Stimulated activated CD4-positive, alpha-beta T cell treated with anti-CD3 and anti-CD28 coated beads, Interleukin-2, amount 100 ng/mL, for 24 hours (primary cell): ENCODE results near the gene FBXL13.
"Not testable (repeated sequence)": the region's sequence is repeated elsewhere in the genome, so short reads cannot be mapped to it uniquely, and the experiment has no call there.

Source experiments
- DNase-seq, 2 donors: peaks; one replicate each; pipeline ENCODE4 v3.0.0-alpha.2; 2020

FBXL13 gene

GRCh38 chr7:103020876-103021275, 53.7 kb downstream of the FBXL13 start:
- DNase-seq = not testable (repeated sequence)

- DNase-seq = not testable (repeated sequence)
Measured at GRCh38 chr7:103018295-103018694, 56.3 kb downstream of the FBXL13 start.

GRCh38 chr7:103011650-103012049, 62.9 kb downstream of the FBXL13 start:
- no peak for DNase-seq

- no peak for DNase-seq
Measured at GRCh38 chr7:103010211-103010610, 64.4 kb downstream of the FBXL13 start.

GRCh38 chr7:103009466-103010185, 65.0 kb downstream of the FBXL13 start:
- DNase-seq = no peak

GRCh38 chr7:103003004-103003403, 71.6 kb downstream of the FBXL13 start:
- DNase-seq = no peak

GRCh38 chr7:103001210-103001609, 73.4 kb downstream of the FBXL13 start:
- DNase-seq = no peak

GRCh38 chr7:102996957-102997356, 77.6 kb downstream of the FBXL13 start:
- no peak for DNase-seq

GRCh38 chr7:102995609-102996008, 79.0 kb downstream of the FBXL13 start:
- not testable (repeated sequence) for DNase-seq

GRCh38 chr7:102994567-102994966, 80.0 kb downstream of the FBXL13 start:
- no peak for DNase-seq

GRCh38 chr7:102993718-102994029, 80.9 kb downstream of the FBXL13 start:
- DNase-seq = no peak

- no peak for DNase-seq
Measured at GRCh38 chr7:102992938-102993717, 81.5 kb downstream of the FBXL13 start.

GRCh38 chr7:102992509-102992937, 82.1 kb downstream of the FBXL13 start:
- DNase-seq = no peak

GRCh38 chr7:102991540-102992214, 82.9 kb downstream of the FBXL13 start:
- DNase-seq = no peak

- no peak for DNase-seq
Measured at GRCh38 chr7:102991077-102991539, 83.5 kb downstream of the FBXL13 start.

- DNase-seq = no peak
Measured at GRCh38 chr7:102990642-102991041, 84.0 kb downstream of the FBXL13 start.

GRCh38 chr7:102988631-102989560, 85.7 kb downstream of the FBXL13 start:
- DNase-seq = no peak

GRCh38 chr7:102988088-102988487, 86.5 kb downstream of the FBXL13 start:
- no peak for DNase-seq

GRCh38 chr7:102985176-102985783, 89.3 kb downstream of the FBXL13 start:
- no peak for DNase-seq

- no peak for DNase-seq
Measured at GRCh38 chr7:102983602-102984001, 91.0 kb downstream of the FBXL13 start.

- DNase-seq = no peak
Measured at GRCh38 chr7:102982235-102982634, 92.4 kb downstream of the FBXL13 start.

- no peak for DNase-seq
Measured at GRCh38 chr7:102981451-102981850, 93.1 kb downstream of the FBXL13 start.
